Measurements from ENCODE around the gene WBP2.
"Not testable (repeated sequence)": the region's sequence is repeated elsewhere in the genome, so short reads cannot be mapped to it uniquely, and the experiment has no call there.

Gene WBP2

GRCh38 chr17:75888484-75888883 lies 33.3 kb upstream of the WBP2 start:
- DNase-seq = no peak

- DNase-seq = not testable (repeated sequence)
Observed at GRCh38 chr17:75885860-75886259, 30.7 kb upstream of the WBP2 start.

- DNase-seq = no peak
Observed at GRCh38 chr17:75885431-75885830, 30.3 kb upstream of the WBP2 start.

- DNase-seq = no peak
Observed at GRCh38 chr17:75881678-75882454, 26.7 kb upstream of the WBP2 start.

- DNase-seq = no peak
Observed at GRCh38 chr17:75880266-75880665, 25.1 kb upstream of the WBP2 start.

GRCh38 chr17:75878174-75878998 lies 23.3 kb upstream of the WBP2 start, which contains the start of gene TRIM47:
TRIM47 (minus strand) TSS chr17:75878581; CDS start chr17:75878548, 33 bp downstream.
- DNase-seq = peak; percentile 52 to 57

GRCh38 chr17:75877752-75878173 lies 22.6 kb upstream of the WBP2 start:
- peak; percentile 80 to 86 for DNase-seq

- peak; percentile 64 to 70 for DNase-seq
Observed at GRCh38 chr17:75876938-75877751, 22.0 kb upstream of the WBP2 start.

GRCh38 chr17:75876190-75876937 lies 21.2 kb upstream of the WBP2 start:
- DNase-seq = peak; percentile 74 to 80

- DNase-seq = no peak
Observed at GRCh38 chr17:75875940-75876189, 20.7 kb upstream of the WBP2 start.

GRCh38 chr17:75875182-75875939 lies 20.2 kb upstream of the WBP2 start:
- no peak for DNase-seq

GRCh38 chr17:75874323-75875181 lies 19.4 kb upstream of the WBP2 start:
- DNase-seq = no peak

- no peak for DNase-seq
Observed at GRCh38 chr17:75873587-75874322, 18.6 kb upstream of the WBP2 start.

GRCh38 chr17:75872434-75873351 lies 17.6 kb upstream of the WBP2 start:
- no peak for DNase-seq

- not testable (repeated sequence) for DNase-seq
Observed at GRCh38 chr17:75870228-75870627, 15.1 kb upstream of the WBP2 start.

GRCh38 chr17:75869282-75870141 lies 14.4 kb upstream of the WBP2 start:
- no peak for DNase-seq

GRCh38 chr17:75868730-75869281 lies 13.7 kb upstream of the WBP2 start:
- DNase-seq = not testable (repeated sequence)

Measured in activated T-cell treated with anti-CD3 and anti-CD28 coated beads, Interleukin-2, amount 50 U/mL, for 48 hours (primary cell).